Esophagus muscularis mucosa (tissue), 4 donors: Measurements from ENCODE around the gene CTBP1. TPM values are rescaled to one million over a fixed set of nuclear protein-coding genes. Genes with fewer than 3 reads are reported as not detected.

ENCODE experiments used
- DNase-seq: peaks from one replicate; pipeline ENCODE4 v3.0.0-alpha.2; 2017; ENCODE audit errors: extremely low spot score
- H3K27ac ChIP-seq, 4 donors: fragments of 200-600 bp; sonication (generic); replicated peaks in 1 of 4; 1 replicate in 3 of 4; 2 replicates in 1 of 4; pipeline ENCODE4 v1.5.1; 2016 to 2019; ENCODE audit warnings: mild to moderate bottlenecking in 1 of 4
- H3K27me3 ChIP-seq, 4 donors: fragments of 200-600 bp; sonication (generic); one replicate each; pipeline versions ENCODE4 v1.5.1 to v1.6.0; 2016 to 2019
- H3K36me3 ChIP-seq, 4 donors: fragments of 200-600 bp; sonication (generic); one replicate each; pipeline ENCODE4 v1.5.1; 2016 to 2019
- H3K4me1 ChIP-seq, 4 donors: fragments of 200-600 bp; sonication (generic); one replicate each; pipeline ENCODE4 v1.5.1; 2016 to 2019
- H3K4me3 ChIP-seq, 4 donors: fragments of 200-600 bp; sonication (generic); 1 replicate in 2 of 4; 2 replicates in 2 of 4; pipeline ENCODE4 v1.5.1; 2016 to 2019; ENCODE audit warnings: mild to moderate bottlenecking in 4 of 4, moderate library complexity in 1 of 4
- H3K9me3 ChIP-seq, 4 donors: fragments of 200-600 bp; sonication (generic); 1 replicate in 3 of 4; 2 replicates in 1 of 4; pipeline ENCODE4 v1.5.1; 2016 to 2019
- CTCF ChIP-seq, 3 experiments: fragments of 200-600 bp in 2 of 3; fragments of 450-650 bp in 1 of 3; sonication (generic) in 2 of 3; IDR thresholded peaks; one replicate each; pipeline ENCODE4 v1.5.1; 2017 to 2019; ENCODE audit warnings: antibody characterized with exemption in 3 of 3, mild to moderate bottlenecking in 2 of 3, moderate library complexity in 1 of 3
- EP300 ChIP-seq: sonication (generic); formaldehyde crosslinking; IDR thresholded peaks from one replicate; pipeline ENCODE4 v1.6.1; 2017; ENCODE audit warnings: antibody characterized with exemption
- POLR2A ChIP-seq: fragments of 450-650 bp; IDR thresholded peaks from one replicate; pipeline ENCODE4 v1.6.1; 2017; ENCODE audit warnings: antibody characterized with exemption, moderate library complexity, mild to moderate bottlenecking, low read depth
- POLR2AphosphoS5 ChIP-seq, 2 donors: sonication (generic); formaldehyde crosslinking; IDR thresholded peaks; one replicate each; pipeline ENCODE4 v1.6.1; 2017; ENCODE audit warnings: antibody characterized with exemption in 2 of 2
- WGBS: methylation state at CpG from one replicate; pipeline ENCODE4 v1.1.5; 2018; 5-methylcytosine and 5-hydroxymethylcytosine counted together
- intact Hi-C: fragments of 100-400 bp; cut with DNase I; formaldehyde crosslinking; loops from one replicate; pipeline ENCODE4 v1.15.1; 2023
- total RNA-seq, 4 donors: library from RNA; depleted of rRNA; stranded (reverse); fragments of >200 nt; gene quantifications; one replicate each; pipeline versions ENCODE4 v1.1.0 to v1.2.1, GENCODE V29; 2016

The CTBP1 gene
- total RNA-seq, 4 donors from 2014 or later, result 110 to 245 (median 172) TPM

GRCh38 chr4:1232661-1233621 is 16.0 kb downstream of the CTBP1 start:
- no peaks in the 10 kb centered on the region for H3K27me3 ChIP-seq
- WGBS, result 67% methylated on average over 18 of the region's 32 CpGs
- TF ChIP-seq POLR2AphosphoS5 (IDR thresholded peaks at IDR 0.05), result no peak
- no peak for TF ChIP-seq CTCF (IDR thresholded peaks at IDR 0.05)
- no peak for TF ChIP-seq EP300
- TF ChIP-seq POLR2A, result no peak
- no peak overlapping the region for H3K4me3 ChIP-seq
- intact Hi-C loops, result no loop called here
- H3K4me1 ChIP-seq, result peaks cover 21 to 34% (median 28%) of the 10 kb centered on the region in 4 donors
- peak overlapping the region; percentile 3 to 64 (median 44) for H3K27ac ChIP-seq
- H3K36me3 ChIP-seq, result peaks cover 47 to 100% (median 99%) of the 10 kb centered on the region in 4 donors
- no peak for DNase-seq
- no peaks in the 10 kb centered on the region for H3K9me3 ChIP-seq

DNA sequence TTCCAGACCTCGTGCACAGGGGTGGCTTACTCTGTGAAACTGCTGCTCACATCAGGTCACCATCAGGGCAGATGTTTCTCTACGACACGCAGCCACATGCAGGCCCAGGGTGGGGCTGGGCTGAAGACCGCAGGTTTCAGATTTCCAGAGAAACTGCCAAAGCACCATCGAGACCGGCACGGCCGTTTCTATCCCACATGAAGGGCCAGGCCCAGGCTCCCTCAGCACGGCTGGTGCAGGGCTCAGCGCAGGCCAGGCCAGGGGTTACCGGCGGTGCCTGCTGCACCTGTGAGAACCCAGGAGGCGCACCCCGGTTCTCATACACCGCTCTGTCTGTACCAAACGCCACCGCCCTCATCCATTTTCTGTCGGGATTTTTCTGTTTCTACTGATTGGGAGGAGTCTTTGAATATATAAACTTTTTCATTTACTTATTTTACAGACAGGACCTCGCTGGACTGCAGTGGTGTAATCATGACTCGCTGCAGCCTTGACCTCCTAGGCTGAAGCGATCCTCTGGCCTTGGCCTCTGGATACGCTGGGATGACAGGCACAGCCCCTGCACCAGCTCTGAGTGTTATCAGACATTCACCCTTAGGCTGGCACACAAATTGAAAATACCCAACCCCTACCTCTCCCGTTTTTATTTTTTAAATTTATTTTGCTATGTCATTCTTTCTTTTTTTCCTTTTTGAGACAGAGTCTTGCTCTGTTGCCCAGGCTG is 17.1 kb downstream of the CTBP1 start:
- Histone ChIP-seq H3K9me3 (no peaks in the 10 kb centered on the region), H3K27me3 (no peaks in the 10 kb centered on the region), H3K27ac (no peak overlapping the region), H3K4me3 (no peak overlapping the region), H3K36me3 (peaks cover 51 to 100% (median 99%) of the 10 kb centered on the region in 4 donors), H3K4me1 (peaks cover 21 to 34% (median 28%) of the 10 kb centered on the region in 4 donors)
- no peak for DNase-seq
- intact Hi-C loops, result no loop called here
- WGBS, result 84% methylated on average over 15 of the region's 23 CpGs
- TF ChIP-seq CTCF (IDR thresholded peaks at IDR 0.05) (no peak), EP300 (no peak), POLR2AphosphoS5 (IDR thresholded peaks at IDR 0.05) (no peak), POLR2A (no peak)

DNA sequence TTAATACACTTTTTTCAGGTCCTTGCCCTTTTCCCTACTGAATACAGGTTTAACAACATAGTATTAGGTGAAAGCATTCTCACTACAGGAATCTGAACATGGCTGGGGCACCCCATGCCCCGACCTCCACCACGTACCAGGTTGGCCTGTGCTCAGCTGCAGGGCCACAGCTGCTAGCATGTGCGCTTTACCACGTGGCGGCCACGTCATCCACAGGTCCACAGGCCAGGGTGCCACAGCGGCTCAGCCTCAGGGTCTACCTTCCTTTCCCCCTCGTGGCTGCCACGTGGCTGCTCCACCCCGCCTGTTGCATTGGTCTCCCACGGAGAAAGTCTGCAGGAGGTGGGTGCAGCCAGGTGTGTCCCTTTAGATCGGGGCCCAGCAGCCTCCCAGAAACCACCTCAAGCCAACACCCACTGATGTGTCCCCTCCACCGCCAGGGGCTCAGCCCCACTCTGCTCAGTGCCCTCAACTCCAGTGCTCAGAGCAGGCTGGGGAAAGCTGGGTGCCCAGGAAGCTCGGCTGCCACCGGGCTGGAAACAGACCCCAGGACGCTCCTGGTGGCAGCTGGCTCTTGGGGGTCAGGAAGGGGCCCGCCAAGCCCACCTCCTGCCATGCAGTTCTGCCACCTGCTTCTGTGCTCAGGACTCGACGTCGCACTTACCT is 17.8 kb downstream of the CTBP1 start:
- peaks cover 24 to 39% (median 34%) of the 10 kb centered on the region in 4 donors for H3K4me1 ChIP-seq
- H3K9me3 ChIP-seq, result no peaks in the 10 kb centered on the region
- peaks cover 52 to 99% (median 98%) of the 10 kb centered on the region in 4 donors for H3K36me3 ChIP-seq
- no peaks in the 10 kb centered on the region for H3K27me3 ChIP-seq
- intact Hi-C loops, result no loop called here
- H3K27ac ChIP-seq, result no peak overlapping the region
- no peak overlapping the region for H3K4me3 ChIP-seq
- WGBS, result 93% methylated on average over 11 of the region's 20 CpGs
- no peak for TF ChIP-seq POLR2A
- no peak for TF ChIP-seq CTCF (IDR thresholded peaks at IDR 0.05)
- no peak for TF ChIP-seq EP300
- TF ChIP-seq POLR2AphosphoS5 (IDR thresholded peaks at IDR 0.05), result no peak
- no peak for DNase-seq

DNA sequence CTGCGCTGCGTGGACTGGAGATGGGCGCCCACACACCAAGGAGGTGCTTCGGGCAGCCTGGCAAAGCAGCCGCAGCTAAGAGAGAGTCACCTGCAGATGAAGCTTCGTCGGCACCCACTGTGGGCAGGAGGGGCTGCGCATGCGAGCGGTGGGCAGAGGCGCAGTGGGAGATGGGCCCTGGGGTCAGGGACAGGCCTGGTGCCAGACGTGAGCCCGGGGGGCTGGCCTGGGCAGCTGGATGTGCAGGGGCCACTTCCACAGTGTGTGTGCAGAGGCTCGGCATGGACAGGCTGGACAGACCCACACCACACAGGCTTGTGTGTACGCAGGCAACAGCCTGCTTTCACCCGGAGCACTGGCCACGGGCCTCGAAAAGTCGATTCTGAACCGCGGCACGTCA is 18.6 kb downstream of the CTBP1 start:
- intact Hi-C loops, result no loop called here

More for the DNA sequence above, 18.6 kb downstream of the CTBP1 start:
- TF ChIP-seq POLR2A (no peak), CTCF (IDR thresholded peaks at IDR 0.05) (no peak), POLR2AphosphoS5 (IDR thresholded peaks at IDR 0.05) (no peak), EP300 (no peak)
- Histone ChIP-seq H3K4me1 (peaks cover 30 to 46% (median 41%) of the 10 kb centered on the region in 4 donors), H3K36me3 (peaks cover 52 to 99% (median 98%) of the 10 kb centered on the region in 4 donors), H3K27ac (no peak overlapping the region), H3K27me3 (no peaks in the 10 kb centered on the region), H3K9me3 (no peaks in the 10 kb centered on the region), H3K4me3 (no peak overlapping the region)
- no peak for DNase-seq
- WGBS, result 93% methylated on average over 11 of the region's 22 CpGs
